Neural progenitor cell (in vitro differentiated cells): ENCODE data around the gene CIAPIN1. TPM values are rescaled to one million over a fixed set of nuclear protein-coding genes. Genes with fewer than 3 reads are reported as not detected.

ENCODE experiments used
- DNase-seq: peaks from one replicate; pipeline ENCODE4 v3.0.0-alpha.2; 2016; ENCODE audit warnings: low spot score
- H2AFZ ChIP-seq: fragments of 200-600 bp; sonication (generic); replicated peaks from 2 replicates; pipeline ENCODE4 v1.6.1; 2016; ENCODE audit warnings: antibody characterized with exemption
- H3F3A ChIP-seq: fragments of 200-600 bp; sonication (generic); 2 replicates; pipeline ENCODE4 v1.6.1; 2016; ENCODE audit warnings: antibody characterized with exemption, low read depth
- H3K27ac ChIP-seq: fragments of 200-600 bp; sonication (generic); 2 replicates; pipeline ENCODE4 v1.5.1; 2016; ENCODE audit warnings: mild to moderate bottlenecking
- H3K27me3 ChIP-seq: fragments of 200-600 bp; sonication (generic); 2 replicates; pipeline ENCODE4 v1.6.1; 2016; ENCODE audit warnings: mild to moderate bottlenecking, moderate library complexity
- H3K36me3 ChIP-seq: fragments of 200-600 bp; sonication (generic); 2 replicates; pipeline ENCODE4 v1.5.1; 2016
- H3K4me1 ChIP-seq: fragments of 200-600 bp; sonication (generic); 2 replicates; pipeline ENCODE4 v1.6.1; 2016; ENCODE audit warnings: mixed run types
- H3K4me2 ChIP-seq: fragments of 200-600 bp; sonication (generic); 2 replicates; pipeline ENCODE4 v1.6.1; 2016
- H3K4me3 ChIP-seq: fragments of 200-600 bp; sonication (generic); 2 replicates; pipeline ENCODE4 v1.5.1; 2016
- H3K79me2 ChIP-seq: fragments of 200-600 bp; sonication (generic); 2 replicates; pipeline ENCODE4 v1.6.1; 2016; ENCODE audit warnings: low read depth
- H3K9ac ChIP-seq: fragments of 200-600 bp; sonication (generic); 2 replicates; pipeline ENCODE4 v1.6.1; 2016
- H3K9me3 ChIP-seq: fragments of 200-600 bp; sonication (generic); 2 replicates; pipeline ENCODE4 v1.5.1; 2016; ENCODE audit warnings: low read depth
- H4K20me1 ChIP-seq: fragments of 200-600 bp; sonication (generic); 2 replicates; pipeline ENCODE4 v1.6.1; 2016; ENCODE audit warnings: low read depth
- H3K27ac Mint-ChIP-seq: 3 replicates; pipeline ENCODE4 v1.8.0; 2021; ENCODE audit warnings: mixed read lengths
- H3K27me3 Mint-ChIP-seq: 2 replicates; pipeline ENCODE4 v1.8.0; 2022; ENCODE audit warnings: low read depth, mild to moderate bottlenecking, inconsistent platforms, moderate library complexity, mixed read lengths; ENCODE audit not compliant: insufficient read depth
- H3K36me3 Mint-ChIP-seq: 3 replicates; pipeline ENCODE4 v1.8.0; 2021; ENCODE audit warnings: mixed read lengths
- H3K4me1 Mint-ChIP-seq: 3 replicates; pipeline ENCODE4 v1.8.0; 2021; ENCODE audit warnings: mixed read lengths
- H3K4me3 Mint-ChIP-seq: 3 replicates; pipeline ENCODE4 v1.8.0; 2021; ENCODE audit warnings: mild to moderate bottlenecking, moderate library complexity, mixed read lengths
- H3K9me3 Mint-ChIP-seq: 3 replicates; pipeline ENCODE4 v1.8.0; 2020; ENCODE audit warnings: mixed read lengths
- CTCF ChIP-seq: fragments of 200-600 bp; sonication (generic); IDR thresholded peaks from 2 replicates; pipeline ENCODE4 v1.5.1; 2017; ENCODE audit warnings: antibody characterized with exemption, mild to moderate bottlenecking
- EZH2 ChIP-seq: fragments of 200-600 bp; sonication (generic); IDR thresholded peaks from 2 replicates; pipeline ENCODE4 v1.6.1; 2017; ENCODE audit warnings: antibody characterized with exemption, mild to moderate bottlenecking, moderate library complexity
- EZH2phosphoT487 ChIP-seq: fragments of 200-600 bp; sonication (generic); IDR thresholded peaks from 2 replicates; pipeline ENCODE4 v1.6.1; 2017; ENCODE audit warnings: antibody characterized with exemption
- total RNA-seq: library from RNA; depleted of rRNA; stranded (reverse); fragments of >200 nt; gene quantifications from 2 replicates; pipeline ENCODE4 v1.2.3, GENCODE V29; 2015; ENCODE audit warnings: low replicate concordance

CIAPIN1 gene
- total RNA-seq, 1 donor from 2014 or later = 89.2 TPM

- Histone ChIP-seq H3K36me3 (no peaks in the 10 kb centered on the region), H3K27me3 (no peaks in the 10 kb centered on the region), H3K27ac (no peak overlapping the region)
These were observed 22.6 kb downstream of the CIAPIN1 start for GRCh38 chr16:57424583-57424982.

GRCh38 chr16:57423152-57423551 is 24.0 kb downstream of the CIAPIN1 start:
- Histone ChIP-seq H3K9ac (no peak overlapping the region), H3K4me2 (no peak overlapping the region), H4K20me1 (peaks cover 4% of the 10 kb centered on the region), H3K27me3 (no peaks in the 10 kb centered on the region), H2AFZ (no peak overlapping the region), H3K27ac (no peak overlapping the region), H3K79me2 (no peaks in the 10 kb centered on the region), H3K9me3 (no peaks in the 10 kb centered on the region), H3K36me3 (no peaks in the 10 kb centered on the region), H3K4me3 (no peak overlapping the region), H3K4me1 (peaks cover 7% of the 10 kb centered on the region), H3F3A (peaks cover 8% of the 10 kb centered on the region)
- Mint-ChIP-seq H3K9me3 (no peaks in the 10 kb centered on the region), H3K4me3 (no peak overlapping the region), H3K36me3 (peaks cover 8% of the 10 kb centered on the region), H3K4me1 (peaks cover 18% of the 10 kb centered on the region), H3K27me3 (no peaks in the 10 kb centered on the region), H3K27ac (no peak overlapping the region)
- no peak for DNase-seq
- no peak for TF ChIP-seq EZH2
- TF ChIP-seq EZH2phosphoT487 = no peak
- TF ChIP-seq CTCF = no peak

More at GRCh38 chr16:57424583-57424982, 22.6 kb downstream of the CIAPIN1 start:
- TF ChIP-seq EZH2phosphoT487 (no peak), CTCF (no peak), EZH2 (no peak)
- Mint-ChIP-seq H3K36me3 (peaks cover 17% of the 10 kb centered on the region), H3K4me1 (peaks cover 9% of the 10 kb centered on the region), H3K27ac (no peak overlapping the region), H3K4me3 (no peak overlapping the region), H3K9me3 (no peaks in the 10 kb centered on the region), H3K27me3 (no peaks in the 10 kb centered on the region)
- Histone ChIP-seq H3K4me2 (no peak overlapping the region), H3K4me3 (no peak overlapping the region), H4K20me1 (peaks cover 6% of the 10 kb centered on the region), H3K9ac (no peak overlapping the region), H3K79me2 (no peaks in the 10 kb centered on the region), H3K4me1 (peaks cover 11% of the 10 kb centered on the region), H3K9me3 (no peaks in the 10 kb centered on the region), H3F3A (peaks cover 10% of the 10 kb centered on the region), H2AFZ (no peak overlapping the region)
- no peak for DNase-seq

DNA sequence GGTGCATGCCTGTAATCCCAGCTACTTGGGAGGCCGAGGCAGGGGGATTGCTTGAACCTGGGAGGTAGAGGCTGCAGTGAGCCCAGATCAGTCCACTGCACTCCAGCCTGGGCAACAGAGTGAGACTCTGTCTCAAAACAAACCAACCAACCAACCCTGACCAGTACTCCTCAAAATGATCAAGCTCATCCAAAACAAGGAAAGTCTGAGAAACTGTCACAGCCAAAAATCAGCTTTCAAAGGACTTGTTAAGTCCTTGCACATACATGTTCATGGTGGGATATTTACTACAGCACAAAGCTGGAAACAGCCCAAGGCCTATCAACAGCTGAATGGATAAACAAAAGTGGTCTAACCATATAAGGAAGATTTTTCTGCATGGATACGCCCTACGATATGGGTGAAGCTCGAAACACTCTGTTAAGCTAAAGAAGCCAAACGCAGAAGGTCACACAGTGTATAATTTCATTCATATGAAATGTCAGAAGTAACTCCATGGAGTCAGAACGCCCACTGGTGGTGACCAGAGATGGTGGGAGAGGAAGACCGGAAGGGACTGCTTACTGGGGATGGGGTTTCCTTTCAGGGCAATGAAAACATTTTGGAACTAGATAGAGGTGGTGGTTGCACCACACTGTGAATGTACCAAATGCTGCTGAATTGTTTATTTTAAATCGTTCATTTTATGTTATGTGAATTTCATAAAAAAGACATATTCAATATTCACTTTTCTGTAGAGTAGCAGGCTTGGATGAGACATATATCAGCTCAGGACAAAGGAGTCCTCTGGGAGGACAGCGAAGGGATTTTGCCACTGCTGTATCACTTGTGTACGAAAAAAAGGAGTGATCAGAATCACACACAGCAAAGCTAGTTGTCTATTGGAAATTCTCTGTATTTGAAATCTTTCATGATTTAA is 24.9 kb downstream of the CIAPIN1 start:
- no peak overlapping the region for H3K27ac ChIP-seq
- peaks cover 7% of the 10 kb centered on the region for H3F3A ChIP-seq
- peaks cover 2% of the 10 kb centered on the region for H3K9me3 Mint-ChIP-seq
- H3K4me3 ChIP-seq = no peak overlapping the region
- H3K4me1 ChIP-seq = no peaks in the 10 kb centered on the region
- H3K36me3 ChIP-seq = no peaks in the 10 kb centered on the region
- no peaks in the 10 kb centered on the region for H3K27me3 ChIP-seq
- peaks cover 2% of the 10 kb centered on the region for H3K27me3 Mint-ChIP-seq
- no peaks in the 10 kb centered on the region for H3K9me3 ChIP-seq
- H3K27ac Mint-ChIP-seq = peak overlapping the region; percentile 27
- peaks cover 1% of the 10 kb centered on the region for H3K36me3 Mint-ChIP-seq
- H3K4me1 Mint-ChIP-seq = peaks cover 23% of the 10 kb centered on the region
- peak; percentile 58 for DNase-seq
- H3K4me3 Mint-ChIP-seq = no peak overlapping the region
- no peaks in the 10 kb centered on the region for H4K20me1 ChIP-seq
- no peaks in the 10 kb centered on the region for H3K79me2 ChIP-seq
- H2AFZ ChIP-seq = no peak overlapping the region
- no peak overlapping the region for H3K9ac ChIP-seq
- TF ChIP-seq EZH2 (no peak), EZH2phosphoT487 (no peak), CTCF (peak; percentile 65)
- no peak overlapping the region for H3K4me2 ChIP-seq
